Colonic mucosa (tissue), 4 donors: ENCODE data around the gene PPP1CA. TPM values are rescaled to one million over a fixed set of nuclear protein-coding genes. Genes with fewer than 3 reads are reported as not detected.

Source experiments
- DNase-seq: peaks from one replicate; pipeline ENCODE4 v3.0.0-alpha.2; 2020
- H3K27ac ChIP-seq: fragments of 200-600 bp; one replicate; pipeline ENCODE4 v1.8.0; 2021
- H3K27me3 ChIP-seq: fragments of 200-600 bp; one replicate; pipeline ENCODE4 v1.8.0; 2021
- H3K36me3 ChIP-seq: fragments of 200-600 bp; one replicate; pipeline ENCODE4 v1.8.0; 2021
- H3K4me1 ChIP-seq: fragments of 200-600 bp; one replicate; pipeline ENCODE4 v1.8.0; 2021; ENCODE audit warnings: mild to moderate bottlenecking
- H3K4me3 ChIP-seq: fragments of 200-600 bp; one replicate; pipeline ENCODE4 v1.8.0; 2021
- H3K9ac ChIP-seq, 2 donors: one replicate each; pipeline ENCODE4 v1.7.0; 2013; ENCODE audit warnings: control low read depth in 2 of 2, low read depth in 2 of 2, low read length in 2 of 2
- H3K9me3 ChIP-seq: fragments of 200-600 bp; one replicate; pipeline ENCODE4 v1.8.0; 2021
- intact Hi-C: fragments of 100-400 bp; cut with DNase I; formaldehyde crosslinking; loops from one replicate; pipeline ENCODE4 v1.14.1; 2022
- total RNA-seq, 2 donors: library from RNA; stranded (reverse); fragmentation: NEBNext Ultra II Directional in 1 of 2; extraction: Animal tissue kit (Norgen Biotek cat#: 25700) in 1 of 2; gene quantifications; one replicate each; pipeline ENCODE4 v1.2.1, GENCODE V29; 2021
- TF ChIP-seq, protein P1 (sequence below): fragments of 200-600 bp; IDR thresholded peaks from one replicate; pipeline ENCODE4 v1.8.0; 2022; ENCODE audit warnings: antibody characterized with exemption, mild to moderate bottlenecking
- donor health status: healthy.
- donor health status: DM: no; HTN: no; CAD: no.
- donor health status: DM: no; HTN: no; CAD: no.

Gene PPP1CA
- total RNA-seq, 2 donors from 2014 or later, result 242 to 280 TPM

DNA sequence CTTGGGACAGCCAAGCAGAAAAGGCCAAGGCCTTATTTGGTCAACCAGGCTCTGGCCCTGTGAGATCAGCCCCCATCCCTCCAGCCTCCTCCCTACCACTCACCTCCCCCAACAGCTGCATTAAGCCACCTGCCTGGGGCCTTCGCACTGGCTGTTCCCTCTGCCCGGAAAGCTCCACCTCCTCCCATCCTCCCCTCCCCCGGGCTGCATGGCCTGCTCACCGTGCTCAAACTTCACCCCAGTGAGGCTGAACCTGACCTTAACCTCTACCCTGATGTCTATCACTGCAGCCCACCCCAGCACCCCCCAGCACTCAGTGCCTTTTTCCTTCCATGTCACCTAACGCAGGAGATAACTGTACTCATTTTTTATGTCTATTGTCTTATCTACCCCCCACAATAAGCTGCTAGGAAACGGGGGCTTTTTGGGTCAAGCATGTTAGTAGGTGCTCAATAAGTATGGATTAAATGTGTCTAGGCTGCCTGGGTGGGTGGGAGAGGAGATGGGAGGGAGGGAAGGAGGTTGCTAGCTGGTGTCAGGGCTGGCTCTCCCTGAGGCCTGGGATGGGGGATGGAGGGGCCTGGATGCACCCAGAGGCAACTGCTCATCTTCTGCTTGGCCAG, 34.9 kb upstream of the PPP1CA start:
- DNase-seq, result no peak
- Histone ChIP-seq H3K27ac (peak overlapping the region; percentile 56), H3K4me1 (no peaks in the 10 kb centered on the region), H3K36me3 (peaks cover 12% of the 10 kb centered on the region), H3K27me3 (no peaks in the 10 kb centered on the region), H3K4me3 (peak overlapping the region; percentile 24), H3K9ac (peak overlapping the region; percentile 26 to 50), H3K9me3 (no peaks in the 10 kb centered on the region)
- TF ChIP-seq, protein P1, sequence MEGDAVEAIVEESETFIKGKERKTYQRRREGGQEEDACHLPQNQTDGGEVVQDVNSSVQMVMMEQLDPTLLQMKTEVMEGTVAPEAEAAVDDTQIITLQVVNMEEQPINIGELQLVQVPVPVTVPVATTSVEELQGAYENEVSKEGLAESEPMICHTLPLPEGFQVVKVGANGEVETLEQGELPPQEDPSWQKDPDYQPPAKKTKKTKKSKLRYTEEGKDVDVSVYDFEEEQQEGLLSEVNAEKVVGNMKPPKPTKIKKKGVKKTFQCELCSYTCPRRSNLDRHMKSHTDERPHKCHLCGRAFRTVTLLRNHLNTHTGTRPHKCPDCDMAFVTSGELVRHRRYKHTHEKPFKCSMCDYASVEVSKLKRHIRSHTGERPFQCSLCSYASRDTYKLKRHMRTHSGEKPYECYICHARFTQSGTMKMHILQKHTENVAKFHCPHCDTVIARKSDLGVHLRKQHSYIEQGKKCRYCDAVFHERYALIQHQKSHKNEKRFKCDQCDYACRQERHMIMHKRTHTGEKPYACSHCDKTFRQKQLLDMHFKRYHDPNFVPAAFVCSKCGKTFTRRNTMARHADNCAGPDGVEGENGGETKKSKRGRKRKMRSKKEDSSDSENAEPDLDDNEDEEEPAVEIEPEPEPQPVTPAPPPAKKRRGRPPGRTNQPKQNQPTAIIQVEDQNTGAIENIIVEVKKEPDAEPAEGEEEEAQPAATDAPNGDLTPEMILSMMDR, result no peak
- intact Hi-C loops, result no loop called here

DNA sequence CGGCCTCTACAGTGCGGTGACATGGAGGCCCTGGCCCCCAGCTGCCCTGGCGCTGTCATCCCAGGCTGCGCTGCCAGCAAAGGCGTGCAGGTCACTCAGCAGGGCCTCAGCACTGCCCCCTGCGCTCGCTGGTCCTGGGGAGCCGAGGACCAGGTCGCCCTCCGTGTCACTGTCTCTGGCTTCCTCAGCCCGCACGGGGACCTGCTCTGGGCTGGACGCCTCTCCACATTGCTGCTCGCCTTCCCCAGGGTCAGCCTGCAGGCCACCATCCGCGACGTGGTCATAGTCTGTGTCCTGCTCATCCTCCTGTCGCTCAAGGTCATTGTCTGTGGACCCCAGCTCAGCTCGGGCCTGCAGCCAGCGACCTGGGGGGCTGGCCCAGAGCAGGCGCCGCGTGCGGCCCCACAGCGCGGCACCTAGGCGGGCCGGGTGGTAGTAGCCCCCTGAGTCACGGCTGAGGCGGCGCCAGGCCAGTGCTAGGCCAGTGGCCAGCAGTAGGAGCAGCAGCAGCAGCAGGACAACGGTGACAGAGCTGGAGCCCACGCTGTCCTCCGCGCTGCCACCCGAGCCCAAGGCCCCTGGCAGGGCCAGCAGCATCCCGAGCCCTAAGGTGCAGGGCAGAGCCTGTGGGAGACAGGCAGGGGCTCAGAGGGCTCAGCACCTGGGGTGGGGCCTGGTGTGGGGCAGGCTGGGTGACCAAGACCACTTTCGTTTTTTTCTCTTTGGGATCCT, 34.2 kb upstream of the PPP1CA start:
- Histone ChIP-seq H3K27ac (no peak overlapping the region), H3K9ac (peak overlapping the region; percentile 26 to 35)
- TF ChIP-seq, protein P1, result no peak

DNA sequence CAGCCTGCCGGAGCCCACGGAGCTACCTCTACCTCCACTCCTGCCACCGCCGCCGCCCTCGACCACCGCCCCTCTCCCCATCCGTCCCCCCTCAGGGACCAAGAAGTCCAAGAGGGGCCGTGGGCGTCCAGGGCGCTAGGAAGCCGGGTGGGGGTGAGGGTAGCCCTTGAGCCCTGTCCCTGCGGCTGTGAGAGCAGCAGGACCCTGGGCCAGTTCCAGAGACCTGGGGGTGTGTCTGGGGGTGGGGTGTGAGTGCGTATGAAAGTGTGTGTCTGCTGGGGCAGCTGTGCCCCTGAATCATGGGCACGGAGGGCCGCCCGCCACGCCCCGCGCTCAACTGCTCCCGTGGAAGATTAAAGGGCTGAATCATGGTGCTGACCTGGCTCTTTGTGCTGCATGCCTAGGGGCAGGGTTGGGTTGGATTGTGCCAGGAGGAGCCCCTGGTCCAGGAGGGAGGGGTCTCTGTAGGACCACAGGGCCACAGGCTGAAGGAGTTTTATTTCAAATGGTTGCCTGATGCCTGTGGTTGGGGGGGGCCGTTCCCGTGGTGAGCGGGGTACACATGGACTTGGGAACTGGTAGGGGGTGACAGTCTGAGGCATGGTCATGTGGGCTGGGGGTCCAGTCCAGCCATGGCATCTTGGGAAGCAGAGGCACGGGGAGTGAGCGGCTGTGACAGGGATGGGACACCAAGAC, 33.5 kb upstream of the PPP1CA start:
- no peak for DNase-seq
- H3K27ac ChIP-seq, result no peak overlapping the region
- H3K36me3 ChIP-seq, result peaks cover 12% of the 10 kb centered on the region
- TF ChIP-seq, protein P1, result no peak
- H3K9ac ChIP-seq, result peak overlapping the region in 1 of 2 donors; percentile 24
- no peaks in the 10 kb centered on the region for H3K27me3 ChIP-seq
- H3K9me3 ChIP-seq, result no peaks in the 10 kb centered on the region
- no peaks in the 10 kb centered on the region for H3K4me1 ChIP-seq
- H3K4me3 ChIP-seq, result peak overlapping the region; percentile 13
- intact Hi-C loops, result no loop called here

More for the DNA sequence above, 34.2 kb upstream of the PPP1CA start:
- Histone ChIP-seq H3K27me3 (no peaks in the 10 kb centered on the region), H3K9me3 (no peaks in the 10 kb centered on the region), H3K4me3 (peak overlapping the region; percentile 13), H3K36me3 (peaks cover 12% of the 10 kb centered on the region), H3K4me1 (no peaks in the 10 kb centered on the region)
- intact Hi-C loops, result no loop called here
- no peak for DNase-seq

DNA sequence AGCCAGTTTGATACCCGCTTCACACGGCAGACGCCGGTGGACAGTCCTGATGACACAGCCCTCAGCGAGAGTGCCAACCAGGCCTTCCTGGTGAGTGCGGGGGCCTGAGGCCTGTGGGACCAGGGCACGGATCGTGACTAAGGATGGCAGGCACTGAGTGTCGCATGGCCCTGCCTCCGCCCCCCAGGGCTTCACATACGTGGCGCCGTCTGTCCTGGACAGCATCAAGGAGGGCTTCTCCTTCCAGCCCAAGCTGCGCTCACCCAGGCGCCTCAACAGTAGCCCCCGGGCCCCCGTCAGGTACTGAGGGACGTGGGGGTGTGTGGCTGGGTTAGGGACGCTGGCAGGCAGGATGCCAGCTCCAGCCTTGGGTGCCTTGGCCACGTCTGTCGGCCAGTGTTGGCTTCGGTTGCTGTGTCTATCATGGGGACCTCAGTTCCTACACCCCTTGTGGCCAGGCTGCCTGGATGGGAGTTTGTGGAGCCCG, 32.8 kb upstream of the PPP1CA start:
- H3K27ac ChIP-seq, result no peak overlapping the region
- no peak overlapping the region for H3K4me3 ChIP-seq
- H3K27me3 ChIP-seq, result no peaks in the 10 kb centered on the region
- H3K9me3 ChIP-seq, result no peaks in the 10 kb centered on the region
- intact Hi-C loops, result no loop called here
- TF ChIP-seq, protein P1, result no peak
- peaks cover 12% of the 10 kb centered on the region for H3K36me3 ChIP-seq
- H3K4me1 ChIP-seq, result peaks cover 3% of the 10 kb centered on the region
- peak overlapping the region in 1 of 2 donors; percentile 35 for H3K9ac ChIP-seq
- no peak for DNase-seq

DNA sequence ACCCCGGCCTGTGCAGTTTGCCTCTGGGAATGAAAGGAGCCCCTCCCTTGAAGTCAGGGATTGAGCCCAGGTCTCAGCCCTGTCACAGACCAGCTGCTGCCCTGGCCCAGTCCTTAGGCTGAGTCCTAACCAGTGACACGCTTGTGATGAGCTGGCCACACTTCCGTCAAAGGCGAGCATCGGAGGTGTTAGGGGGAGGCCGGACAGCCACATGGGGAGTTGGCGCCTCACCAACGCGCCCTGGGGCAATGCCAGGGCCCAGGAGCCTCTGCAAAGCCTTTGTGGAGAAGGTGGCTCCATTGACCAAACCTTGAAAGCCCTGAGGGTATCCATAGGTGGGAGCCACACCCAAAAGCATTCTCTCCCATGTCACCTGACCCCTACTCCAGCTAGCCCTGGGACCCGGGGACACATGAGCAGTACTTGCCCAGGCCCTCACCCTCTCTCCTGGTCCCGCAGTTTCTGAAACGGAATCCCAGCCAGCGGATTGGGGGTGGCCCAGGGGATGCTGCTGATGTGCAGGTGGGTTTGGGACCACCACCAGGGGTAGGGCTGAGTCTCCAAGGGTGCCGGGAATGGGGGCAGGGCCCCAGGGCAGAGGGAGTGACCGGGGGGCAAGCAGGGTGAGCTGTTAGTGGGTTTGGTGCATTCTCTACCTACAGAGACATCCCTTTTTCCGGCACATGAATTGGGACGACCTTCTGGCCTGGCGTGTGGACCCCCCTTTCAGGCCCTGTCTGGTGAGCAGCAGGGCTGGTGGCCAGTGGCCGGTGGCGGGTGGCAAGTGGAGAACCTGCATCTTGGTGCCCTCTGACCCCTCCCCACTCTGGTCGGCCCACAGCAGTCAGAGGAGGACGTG, 32.1 kb upstream of the PPP1CA start:
- Histone ChIP-seq H3K27ac (no peak overlapping the region), H3K4me1 (peaks cover 8% of the 10 kb centered on the region), H3K36me3 (peaks cover 12% of the 10 kb centered on the region), H3K9me3 (no peaks in the 10 kb centered on the region), H3K9ac (peak overlapping the region in 1 of 2 donors; percentile 43), H3K27me3 (no peaks in the 10 kb centered on the region), H3K4me3 (no peak overlapping the region)
- DNase-seq, result no peak
- intact Hi-C loops, result no loop called here
- TF ChIP-seq, protein P1, result no peak
